Measurements from ENCODE around the gene D2HGDH.

The D2HGDH gene

GRCh38 chr2:241743620-241744019 is 9.2 kb downstream of the D2HGDH start:
- no peaks in the 10 kb centered on the region for H3K9me3 ChIP-seq (ENCODE audit: insufficient read depth, low read length, severe bottlenecking)
- H2AFZ ChIP-seq (ENCODE audit: low read depth, low read length), result no peak overlapping the region
- H3K4me1 ChIP-seq (ENCODE audit: insufficient read depth, low read length), result no peaks in the 10 kb centered on the region
- no peak overlapping the region for H3K4me3 ChIP-seq (ENCODE audit: low read depth in 1 of 2, low read length in 2 of 2)
- H3K27ac ChIP-seq (ENCODE audit: low read length), result no peak overlapping the region
- no peak overlapping the region for H3K4me2 ChIP-seq (ENCODE audit: insufficient read depth, low read length)
- no peak for DNase-seq
- no peaks in the 10 kb centered on the region for H3K27me3 ChIP-seq (ENCODE audit: insufficient read depth, low read length, poor library complexity)
- H3K9ac ChIP-seq (ENCODE audit: low read depth, low read length), result no peak overlapping the region
- H4K20me1 ChIP-seq (ENCODE audit: insufficient read depth, low read length), result peaks cover 23% of the 10 kb centered on the region; the same call in 1 of the 2 replicates
- no peak for ATAC-seq (ENCODE audit: insufficient read depth, low read depth)
- peaks cover 5% of the 10 kb centered on the region; the same call in 1 of the 2 replicates for H3K79me2 ChIP-seq (ENCODE audit: insufficient read depth, low read length)
- H3K36me3 ChIP-seq (ENCODE audit: insufficient read depth, low read length), result peaks cover 50% of the 10 kb centered on the region
- TF ChIP-seq CTCF (IDR thresholded peaks at IDR 0.05; ENCODE audit: borderline replicate concordance, extremely low read depth, low read length, poor library complexity, severe bottlenecking) (no peak), EZH2 (IDR thresholded peaks at IDR 0.05; ENCODE audit: borderline replicate concordance, low read depth, low read length, severe bottlenecking) (no peak)

GRCh38 chr2:241744028-241744754 is 9.8 kb downstream of the D2HGDH start:
- Histone ChIP-seq H3K79me2 (ENCODE audit: insufficient read depth, low read length) (peaks cover 5% of the 10 kb centered on the region; the same call in 1 of the 2 replicates), H3K4me3 (ENCODE audit: low read depth in 1 of 2, low read length in 2 of 2) (no peak overlapping the region), H3K4me1 (ENCODE audit: insufficient read depth, low read length) (no peaks in the 10 kb centered on the region), H3K9ac (ENCODE audit: low read depth, low read length) (no peak overlapping the region), H3K9me3 (ENCODE audit: insufficient read depth, low read length, severe bottlenecking) (no peaks in the 10 kb centered on the region), H3K4me2 (ENCODE audit: insufficient read depth, low read length) (no peak overlapping the region), H2AFZ (ENCODE audit: low read depth, low read length) (no peak overlapping the region), H4K20me1 (ENCODE audit: insufficient read depth, low read length) (peaks cover 17% of the 10 kb centered on the region), H3K36me3 (ENCODE audit: insufficient read depth, low read length) (peaks cover 54% of the 10 kb centered on the region), H3K27ac (ENCODE audit: low read length) (no peak overlapping the region), H3K27me3 (ENCODE audit: insufficient read depth, low read length, poor library complexity) (no peaks in the 10 kb centered on the region)
- TF ChIP-seq CTCF (IDR thresholded peaks at IDR 0.05; ENCODE audit: borderline replicate concordance, extremely low read depth, low read length, poor library complexity, severe bottlenecking) (no peak), EZH2 (IDR thresholded peaks at IDR 0.05; ENCODE audit: borderline replicate concordance, low read depth, low read length, severe bottlenecking) (no peak)
- ATAC-seq (ENCODE audit: insufficient read depth, low read depth), result no peak
- no peak for DNase-seq

GRCh38 chr2:241745276-241745675 is 10.8 kb downstream of the D2HGDH start:
- peaks cover 13% of the 10 kb centered on the region for H4K20me1 ChIP-seq (ENCODE audit: insufficient read depth, low read length)
- no peak for ATAC-seq (ENCODE audit: insufficient read depth, low read depth)

More at GRCh38 chr2:241745276-241745675, 10.8 kb downstream of the D2HGDH start:
- Histone ChIP-seq H3K9me3 (ENCODE audit: insufficient read depth, low read length, severe bottlenecking) (no peaks in the 10 kb centered on the region), H3K4me2 (ENCODE audit: insufficient read depth, low read length) (no peak overlapping the region), H2AFZ (ENCODE audit: low read depth, low read length) (no peak overlapping the region), H3K4me3 (ENCODE audit: low read depth in 1 of 2, low read length in 2 of 2) (no peak overlapping the region), H3K27me3 (ENCODE audit: insufficient read depth, low read length, poor library complexity) (no peaks in the 10 kb centered on the region), H3K9ac (ENCODE audit: low read depth, low read length) (no peak overlapping the region), H3K36me3 (ENCODE audit: insufficient read depth, low read length) (peaks cover 63% of the 10 kb centered on the region), H3K27ac (ENCODE audit: low read length) (no peak overlapping the region), H3K4me1 (ENCODE audit: insufficient read depth, low read length) (no peaks in the 10 kb centered on the region), H3K79me2 (ENCODE audit: insufficient read depth, low read length) (peaks cover under 1% of the 10 kb centered on the region; the same call in 1 of the 2 replicates)
- TF ChIP-seq EZH2 (IDR thresholded peaks at IDR 0.05; ENCODE audit: borderline replicate concordance, low read depth, low read length, severe bottlenecking) (no peak), CTCF (IDR thresholded peaks at IDR 0.05; ENCODE audit: borderline replicate concordance, extremely low read depth, low read length, poor library complexity, severe bottlenecking) (no peak)
- DNase-seq, result no peak
